Transverse colon (tissue), 4 donors: ENCODE data around the gene MMP14.
A peak's percentile ranks its signal among the peaks of the same experiment; 100 is the strongest.

Experiments used
- POLR2A ChIP-seq: fragments of 450-650 bp; IDR thresholded peaks from one replicate; pipeline ENCODE4 v1.6.1; 2016; ENCODE audit warnings: antibody characterized with exemption, mild to moderate bottlenecking, moderate library complexity
- POLR2AphosphoS5 ChIP-seq, 3 donors: sonication (generic); formaldehyde crosslinking; IDR thresholded peaks; one replicate each; pipeline ENCODE4 v1.6.1; 2016; ENCODE audit warnings: antibody characterized with exemption in 3 of 3
- TF ChIP-seq, protein P1 (sequence below), 5 experiments: fragments of 200-600 bp in 3 of 5; fragments of 450-650 bp in 2 of 5; sonication (generic) in 3 of 5; IDR thresholded peaks; 1 replicate in 2 of 5; 2 replicates in 3 of 5; pipeline ENCODE4 v1.5.1; 2016 to 2017; ENCODE audit warnings: antibody characterized with exemption in 5 of 5, inconsistent platforms in 3 of 5, mild to moderate bottlenecking in 2 of 5, moderate library complexity in 1 of 5

DNA sequence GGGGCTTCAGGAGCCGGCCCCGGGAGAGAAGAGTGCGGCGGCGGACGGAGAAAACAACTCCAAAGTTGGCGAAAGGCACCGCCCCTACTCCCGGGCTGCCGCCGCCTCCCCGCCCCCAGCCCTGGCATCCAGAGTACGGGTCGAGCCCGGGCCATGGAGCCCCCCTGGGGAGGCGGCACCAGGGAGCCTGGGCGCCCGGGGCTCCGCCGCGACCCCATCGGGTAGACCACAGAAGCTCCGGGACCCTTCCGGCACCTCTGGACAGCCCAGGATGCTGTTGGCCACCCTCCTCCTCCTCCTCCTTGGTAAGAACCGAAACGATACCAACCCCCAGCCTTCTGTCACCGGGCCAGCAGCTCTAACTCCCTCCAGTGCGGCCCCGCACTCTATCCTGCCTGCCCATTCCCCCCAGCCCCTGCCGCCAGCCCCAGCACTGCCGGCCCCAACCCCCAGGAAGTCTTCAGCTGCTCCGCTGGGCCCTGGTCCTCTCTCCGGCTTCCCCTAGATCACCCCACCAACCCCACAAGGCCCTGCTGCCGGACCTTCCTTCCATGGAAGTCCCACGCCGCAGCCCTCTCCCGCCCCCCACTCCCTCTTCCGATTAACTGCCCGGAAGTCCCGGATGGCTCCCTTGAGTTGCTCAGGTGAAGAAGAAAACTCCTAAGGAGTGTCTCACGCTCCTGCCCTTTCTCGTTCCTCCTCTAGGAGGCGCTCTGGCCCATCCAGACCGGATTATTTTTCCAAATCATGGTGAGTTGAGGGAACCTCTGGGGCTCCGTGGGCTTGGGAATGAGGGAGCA, 35.8 kb downstream of the MMP14 start:
- TF ChIP-seq, protein P1, sequence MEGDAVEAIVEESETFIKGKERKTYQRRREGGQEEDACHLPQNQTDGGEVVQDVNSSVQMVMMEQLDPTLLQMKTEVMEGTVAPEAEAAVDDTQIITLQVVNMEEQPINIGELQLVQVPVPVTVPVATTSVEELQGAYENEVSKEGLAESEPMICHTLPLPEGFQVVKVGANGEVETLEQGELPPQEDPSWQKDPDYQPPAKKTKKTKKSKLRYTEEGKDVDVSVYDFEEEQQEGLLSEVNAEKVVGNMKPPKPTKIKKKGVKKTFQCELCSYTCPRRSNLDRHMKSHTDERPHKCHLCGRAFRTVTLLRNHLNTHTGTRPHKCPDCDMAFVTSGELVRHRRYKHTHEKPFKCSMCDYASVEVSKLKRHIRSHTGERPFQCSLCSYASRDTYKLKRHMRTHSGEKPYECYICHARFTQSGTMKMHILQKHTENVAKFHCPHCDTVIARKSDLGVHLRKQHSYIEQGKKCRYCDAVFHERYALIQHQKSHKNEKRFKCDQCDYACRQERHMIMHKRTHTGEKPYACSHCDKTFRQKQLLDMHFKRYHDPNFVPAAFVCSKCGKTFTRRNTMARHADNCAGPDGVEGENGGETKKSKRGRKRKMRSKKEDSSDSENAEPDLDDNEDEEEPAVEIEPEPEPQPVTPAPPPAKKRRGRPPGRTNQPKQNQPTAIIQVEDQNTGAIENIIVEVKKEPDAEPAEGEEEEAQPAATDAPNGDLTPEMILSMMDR (IDR thresholded peaks at IDR 0.05), result peak; percentile 92 to 99 (median 97)
- TF ChIP-seq POLR2A, result peak; percentile 23
- peak; percentile 50 to 73 (median 64) for TF ChIP-seq POLR2AphosphoS5 (IDR thresholded peaks at IDR 0.05)
